ENCODE measurements around the gene TNRC6C.

The TNRC6C gene

GRCh38 chr17:78019976-78020716 is 61.6 kb downstream of the TNRC6C start:
- Histone ChIP-seq H3K4me1 (ENCODE audit: low read depth, poor library complexity, severe bottlenecking) (peaks cover 53% of the 10 kb centered on the region), H3K79me2 (ENCODE audit: insufficient read depth, low read depth) (no peaks in the 10 kb centered on the region), H3K4me2 (peak overlapping the region; percentile 78), H2AFZ (ENCODE audit: low read depth) (no peak overlapping the region), H3K27me3 (ENCODE audit: insufficient read depth, low read depth) (no peaks in the 10 kb centered on the region), H3K36me3 (ENCODE audit: insufficient read depth) (no peaks in the 10 kb centered on the region), H3K4me3 (IDR thresholded peaks at IDR 0.05; ENCODE audit: insufficient read depth, low read depth, low read length) (no peak overlapping the region), H3K9ac (peak overlapping the region; percentile 17; the same call in 1 of the 2 replicates), H3K27ac (peak overlapping the region; percentile 61), H4K20me1 (ENCODE audit: insufficient read depth) (no peaks in the 10 kb centered on the region)
- TF ChIP-seq CTCF (conservative IDR thresholded peaks at IDR 0.05; ENCODE audit: low read depth, low read length), result no peak

DNA sequence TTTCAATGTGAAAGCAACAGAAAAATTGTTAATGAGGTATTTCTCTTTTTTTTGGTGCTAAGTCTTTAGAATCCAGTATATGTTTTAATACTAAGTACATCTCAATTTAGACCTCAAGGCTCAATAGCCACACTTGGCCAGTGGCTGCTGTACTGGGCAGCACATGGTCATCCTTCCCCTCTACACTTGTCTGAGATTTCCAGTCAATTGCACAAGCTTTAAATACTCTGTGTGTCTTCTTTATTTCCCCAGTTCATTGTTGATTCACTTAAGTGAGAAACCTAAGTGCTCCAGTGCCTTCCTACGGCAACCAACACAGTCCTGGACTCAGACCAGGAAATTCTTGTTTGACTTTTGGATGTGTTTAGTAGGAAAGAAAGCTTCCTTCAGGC is 62.2 kb downstream of the TNRC6C start:
- Histone ChIP-seq H3K27ac (peak overlapping the region; percentile 61), H3K36me3 (ENCODE audit: insufficient read depth) (no peaks in the 10 kb centered on the region), H3K9ac (peak overlapping the region; percentile 17; the same call in 1 of the 2 replicates), H3K27me3 (ENCODE audit: insufficient read depth, low read depth) (no peaks in the 10 kb centered on the region), H4K20me1 (ENCODE audit: insufficient read depth) (no peaks in the 10 kb centered on the region), H3K4me1 (ENCODE audit: low read depth, poor library complexity, severe bottlenecking) (peaks cover 53% of the 10 kb centered on the region), H2AFZ (ENCODE audit: low read depth) (no peak overlapping the region), H3K79me2 (ENCODE audit: insufficient read depth, low read depth) (no peaks in the 10 kb centered on the region), H3K4me3 (IDR thresholded peaks at IDR 0.05; ENCODE audit: insufficient read depth, low read depth, low read length) (no peak overlapping the region), H3K4me2 (peak overlapping the region; percentile 78)
- TF ChIP-seq CTCF (conservative IDR thresholded peaks at IDR 0.05; ENCODE audit: low read depth, low read length), result no peak

- H3K27ac ChIP-seq, result no peak overlapping the region
- no peaks in the 10 kb centered on the region for H4K20me1 ChIP-seq (ENCODE audit: insufficient read depth)
- no peaks in the 10 kb centered on the region for H3K36me3 ChIP-seq (ENCODE audit: insufficient read depth)
- no peak overlapping the region; the same call in 1 of the 2 replicates for H3K4me2 ChIP-seq
- no peak overlapping the region for H2AFZ ChIP-seq (ENCODE audit: low read depth)
- H3K79me2 ChIP-seq (ENCODE audit: insufficient read depth, low read depth), result no peaks in the 10 kb centered on the region
- no peaks in the 10 kb centered on the region for H3K27me3 ChIP-seq (ENCODE audit: insufficient read depth, low read depth)
- no peak overlapping the region for H3K4me3 ChIP-seq (IDR thresholded peaks at IDR 0.05; ENCODE audit: insufficient read depth, low read depth, low read length)
- no peak overlapping the region for H3K9ac ChIP-seq
- H3K4me1 ChIP-seq (ENCODE audit: low read depth, poor library complexity, severe bottlenecking), result peaks cover 53% of the 10 kb centered on the region
- TF ChIP-seq CTCF (conservative IDR thresholded peaks at IDR 0.05; ENCODE audit: low read depth, low read length), result no peak
These were observed 63.9 kb downstream of the TNRC6C start for GRCh38 chr17:78022425-78022824.

DNA sequence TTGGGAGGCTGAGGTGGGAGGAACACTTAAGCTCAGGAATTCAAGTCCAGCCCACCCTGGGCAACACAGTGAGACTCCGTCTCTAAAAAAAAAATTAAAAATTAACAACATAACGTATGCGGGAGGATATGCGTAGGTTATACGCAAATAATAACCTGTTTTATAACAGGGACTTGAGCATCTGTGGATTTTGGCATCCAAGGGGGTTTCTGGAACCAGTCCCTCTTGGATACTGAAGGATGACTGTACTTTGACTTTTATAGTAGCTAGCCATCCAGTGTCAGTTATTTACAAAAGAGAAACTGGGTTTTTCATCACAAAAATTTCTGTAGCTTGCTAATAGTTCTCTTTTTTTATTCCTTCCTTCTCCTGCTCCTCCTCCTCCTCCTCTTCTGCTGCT is 64.5 kb downstream of the TNRC6C start:
- no peak overlapping the region for H3K27ac ChIP-seq
- H3K4me2 ChIP-seq, result no peak overlapping the region
- no peak overlapping the region for H2AFZ ChIP-seq (ENCODE audit: low read depth)
- H3K4me3 ChIP-seq (IDR thresholded peaks at IDR 0.05; ENCODE audit: insufficient read depth, low read depth, low read length), result no peak overlapping the region
- H3K4me1 ChIP-seq (ENCODE audit: low read depth, poor library complexity, severe bottlenecking), result peaks cover 50% of the 10 kb centered on the region
- H4K20me1 ChIP-seq (ENCODE audit: insufficient read depth), result no peaks in the 10 kb centered on the region
- no peak overlapping the region for H3K9ac ChIP-seq
- TF ChIP-seq CTCF (conservative IDR thresholded peaks at IDR 0.05; ENCODE audit: low read depth, low read length), result no peak
- H3K27me3 ChIP-seq (ENCODE audit: insufficient read depth, low read depth), result no peaks in the 10 kb centered on the region
- H3K79me2 ChIP-seq (ENCODE audit: insufficient read depth, low read depth), result no peaks in the 10 kb centered on the region
- H3K36me3 ChIP-seq (ENCODE audit: insufficient read depth), result no peaks in the 10 kb centered on the region

All from KMS-11 (cell line).